ENCODE data around the gene SLC30A7.
"Not testable (repeated sequence)": the region's sequence is repeated elsewhere in the genome, so short reads cannot be mapped to it uniquely, and the experiment has no call there.

SLC30A7 gene

DNA sequence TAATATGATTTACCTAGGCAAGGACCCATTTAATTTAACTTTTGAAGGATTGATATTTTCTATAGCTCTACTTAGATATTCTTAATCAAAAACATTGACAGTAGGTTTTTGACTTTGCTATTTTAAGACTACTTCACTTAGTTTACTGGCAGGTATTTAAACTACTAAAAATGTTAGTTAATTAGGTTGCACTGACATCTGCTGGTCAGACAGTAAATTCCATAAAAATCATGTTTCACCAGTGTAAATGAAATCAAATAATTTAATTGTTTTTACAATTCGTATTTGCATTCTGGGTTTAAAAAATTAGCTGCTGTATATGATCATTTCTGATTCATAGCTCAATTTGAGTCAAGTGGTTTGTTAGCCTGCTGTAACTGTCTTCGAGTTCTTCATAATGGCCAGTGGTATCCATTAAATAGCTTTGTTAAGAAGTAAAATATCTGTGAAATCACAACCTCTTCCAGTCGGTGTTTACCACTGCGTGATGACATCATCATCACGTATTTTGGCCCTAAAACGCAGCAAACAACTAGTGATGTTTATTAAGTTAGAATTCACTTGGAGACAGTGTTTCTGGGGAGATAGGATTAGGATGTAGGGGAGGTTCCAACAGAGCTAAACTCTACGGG, 27.4 kb upstream of the SLC30A7 start:
- Histone ChIP-seq H3K9me3 (ENCODE audit: control insufficient read depth, low read depth, low read length) (no peaks in the 10 kb centered on the region), H3K4me3 (ENCODE audit: low read length) (no peak overlapping the region), H3K27ac (ENCODE audit: low read length) (no peak overlapping the region), H3K9ac (ENCODE audit: low read length) (no peak overlapping the region), H3K4me1 (ENCODE audit: control insufficient read depth, low read depth, low read length) (peaks cover 4% of the 10 kb centered on the region), H3K27me3 (ENCODE audit: control insufficient read depth, insufficient read depth, low read length) (no peaks in the 10 kb centered on the region), H3K36me3 (ENCODE audit: control insufficient read depth, low read depth, low read length) (no peaks in the 10 kb centered on the region)

DNA sequence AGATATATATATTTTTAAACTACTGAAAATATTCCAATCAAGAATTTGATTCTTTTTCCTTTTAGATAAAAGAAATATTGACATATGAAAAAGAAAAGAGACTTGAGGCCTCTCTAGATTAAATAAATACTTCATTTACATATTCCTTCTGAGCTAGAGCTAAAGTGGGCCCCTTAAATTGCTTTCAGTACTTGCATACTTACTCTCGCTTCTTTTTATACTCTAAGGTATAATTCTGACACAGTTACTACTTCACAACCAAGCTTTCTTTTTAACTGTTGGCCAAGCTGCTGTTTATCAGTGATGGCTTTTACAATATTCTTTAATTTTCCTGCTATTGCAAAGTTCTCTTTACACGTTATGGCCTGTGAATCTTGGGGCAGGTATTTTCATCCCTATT, 25.9 kb upstream of the SLC30A7 start:
- Histone ChIP-seq H3K36me3 (ENCODE audit: control insufficient read depth, low read depth, low read length) (peaks cover 9% of the 10 kb centered on the region), H3K4me1 (ENCODE audit: control insufficient read depth, low read depth, low read length) (peaks cover 4% of the 10 kb centered on the region), H3K9me3 (ENCODE audit: control insufficient read depth, low read depth, low read length) (no peaks in the 10 kb centered on the region), H3K9ac (ENCODE audit: low read length) (no peak overlapping the region), H3K27me3 (ENCODE audit: control insufficient read depth, insufficient read depth, low read length) (no peaks in the 10 kb centered on the region), H3K4me3 (ENCODE audit: low read length) (no peak overlapping the region), H3K27ac (ENCODE audit: low read length) (no peak overlapping the region)

DNA sequence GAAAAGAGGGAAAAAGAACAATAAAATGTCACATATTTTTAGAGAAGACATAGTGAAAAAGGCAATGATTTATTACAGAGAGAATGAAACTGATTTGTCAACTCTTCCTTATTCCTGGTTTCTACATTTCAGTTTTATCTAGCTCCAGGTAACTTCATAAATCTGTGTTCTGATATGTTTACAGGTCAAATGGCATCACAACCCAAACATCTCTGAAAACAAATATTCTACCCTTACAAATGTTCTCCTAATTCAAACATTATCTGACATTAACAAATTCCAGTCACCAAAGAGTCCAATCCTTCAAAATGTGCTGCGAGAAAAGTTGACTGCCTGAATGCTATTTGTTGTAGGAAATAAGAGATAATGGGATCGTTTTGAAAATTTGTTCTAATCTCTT, 21.5 kb upstream of the SLC30A7 start:
- Histone ChIP-seq H3K4me1 (ENCODE audit: control insufficient read depth, low read depth, low read length) (no peaks in the 10 kb centered on the region), H3K9ac (ENCODE audit: low read length) (no peak overlapping the region), H3K9me3 (ENCODE audit: control insufficient read depth, low read depth, low read length) (no peaks in the 10 kb centered on the region), H3K27ac (ENCODE audit: low read length) (no peak overlapping the region), H3K4me3 (ENCODE audit: low read length) (no peak overlapping the region), H3K27me3 (ENCODE audit: control insufficient read depth, insufficient read depth, low read length) (no peaks in the 10 kb centered on the region), H3K36me3 (ENCODE audit: control insufficient read depth, low read depth, low read length) (peaks cover 21% of the 10 kb centered on the region)

- no peaks in the 10 kb centered on the region for H3K9me3 ChIP-seq (ENCODE audit: control insufficient read depth, low read depth, low read length)
- H3K4me3 ChIP-seq (ENCODE audit: low read length): no peak overlapping the region
- H3K27ac ChIP-seq (ENCODE audit: low read length): no peak overlapping the region
- no peaks in the 10 kb centered on the region for H3K4me1 ChIP-seq (ENCODE audit: control insufficient read depth, low read depth, low read length)
- no peaks in the 10 kb centered on the region for H3K27me3 ChIP-seq (ENCODE audit: control insufficient read depth, insufficient read depth, low read length)
- H3K9ac ChIP-seq (ENCODE audit: low read length): no peak overlapping the region
- H3K36me3 ChIP-seq (ENCODE audit: control insufficient read depth, low read depth, low read length): peaks cover 21% of the 10 kb centered on the region
Measured at GRCh38 chr1:100875228-100875627, 20.7 kb upstream of the SLC30A7 start.

GRCh38 chr1:100876291-100876690, 19.6 kb upstream of the SLC30A7 start:
- no peaks in the 10 kb centered on the region for H3K4me1 ChIP-seq (ENCODE audit: control insufficient read depth, low read depth, low read length)
- H3K36me3 ChIP-seq (ENCODE audit: control insufficient read depth, low read depth, low read length): peaks cover 21% of the 10 kb centered on the region

GRCh38 chr1:100879422-100879821, 16.5 kb upstream of the SLC30A7 start:
- Histone ChIP-seq H3K27me3 (ENCODE audit: control insufficient read depth, insufficient read depth, low read length) (no peaks in the 10 kb centered on the region), H3K36me3 (ENCODE audit: control insufficient read depth, low read depth, low read length) (peaks cover 15% of the 10 kb centered on the region), H3K4me3 (ENCODE audit: low read length) (no peak overlapping the region), H3K9me3 (ENCODE audit: control insufficient read depth, low read depth, low read length) (no peaks in the 10 kb centered on the region), H3K27ac (ENCODE audit: low read length) (no peak overlapping the region), H3K9ac (ENCODE audit: low read length) (no peak overlapping the region), H3K4me1 (ENCODE audit: control insufficient read depth, low read depth, low read length) (no peaks in the 10 kb centered on the region)

More at GRCh38 chr1:100876291-100876690, 19.6 kb upstream of the SLC30A7 start:
- no peak overlapping the region for H3K9ac ChIP-seq (ENCODE audit: low read length)
- H3K9me3 ChIP-seq (ENCODE audit: control insufficient read depth, low read depth, low read length): no peaks in the 10 kb centered on the region
- no peak overlapping the region for H3K4me3 ChIP-seq (ENCODE audit: low read length)
- no peaks in the 10 kb centered on the region for H3K27me3 ChIP-seq (ENCODE audit: control insufficient read depth, insufficient read depth, low read length)
- no peak overlapping the region for H3K27ac ChIP-seq (ENCODE audit: low read length)

DNA sequence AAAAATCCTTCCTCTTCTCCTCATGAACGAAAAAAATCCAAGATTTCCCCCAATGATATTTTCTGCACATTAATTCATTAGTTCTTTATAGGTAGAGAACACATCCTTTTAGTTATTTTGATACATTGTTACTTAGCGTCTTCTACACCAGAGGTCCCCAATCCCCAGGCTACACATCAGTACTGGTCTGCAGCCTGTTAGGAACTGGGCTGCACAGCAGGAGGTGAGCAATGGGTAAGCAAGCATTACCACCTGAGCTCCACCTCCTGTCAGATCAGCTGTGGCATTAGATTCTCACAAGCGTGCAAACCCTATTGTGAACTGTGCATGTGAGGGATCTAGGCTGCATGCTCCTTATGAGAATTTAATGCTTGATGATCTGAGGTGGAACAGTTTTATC, 14.2 kb upstream of the SLC30A7 start:
- no peaks in the 10 kb centered on the region for H3K27me3 ChIP-seq (ENCODE audit: control insufficient read depth, insufficient read depth, low read length)
- H3K9ac ChIP-seq (ENCODE audit: low read length): no peak overlapping the region
- H3K9me3 ChIP-seq (ENCODE audit: control insufficient read depth, low read depth, low read length): no peaks in the 10 kb centered on the region
- H3K27ac ChIP-seq (ENCODE audit: low read length): no peak overlapping the region
- H3K36me3 ChIP-seq (ENCODE audit: control insufficient read depth, low read depth, low read length): peaks cover 8% of the 10 kb centered on the region
- no peaks in the 10 kb centered on the region for H3K4me1 ChIP-seq (ENCODE audit: control insufficient read depth, low read depth, low read length)
- no peak overlapping the region for H3K4me3 ChIP-seq (ENCODE audit: low read length)

GRCh38 chr1:100882698-100883097, 13.2 kb upstream of the SLC30A7 start:
- Histone ChIP-seq H3K9ac (ENCODE audit: low read length) (no peak overlapping the region), H3K9me3 (ENCODE audit: control insufficient read depth, low read depth, low read length) (no peaks in the 10 kb centered on the region), H3K36me3 (ENCODE audit: control insufficient read depth, low read depth, low read length) (no peaks in the 10 kb centered on the region), H3K4me1 (ENCODE audit: control insufficient read depth, low read depth, low read length) (no peaks in the 10 kb centered on the region), H3K27ac (ENCODE audit: low read length) (no peak overlapping the region), H3K27me3 (ENCODE audit: control insufficient read depth, insufficient read depth, low read length) (no peaks in the 10 kb centered on the region), H3K4me3 (ENCODE audit: low read length) (no peak overlapping the region)

DNA sequence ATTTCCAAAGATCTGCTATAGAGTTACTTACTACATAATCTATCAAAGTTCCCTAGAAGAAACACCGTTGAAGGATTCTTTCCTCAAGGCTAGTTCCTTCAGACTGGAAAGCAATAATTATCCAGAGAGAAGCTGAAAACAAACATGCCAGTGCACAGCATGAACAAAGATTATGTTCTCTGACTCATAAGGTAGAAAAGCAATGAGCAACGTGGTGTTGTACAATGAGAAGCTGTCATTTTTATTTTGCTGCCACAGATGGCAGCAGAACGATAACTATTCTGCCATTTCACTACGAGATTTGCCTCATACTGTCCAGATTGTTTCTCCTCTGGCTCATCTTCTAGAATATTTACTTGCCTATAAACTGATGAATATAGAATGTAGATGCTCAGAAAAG, 11.9 kb upstream of the SLC30A7 start:
- H3K9ac ChIP-seq (ENCODE audit: low read length): no peak overlapping the region
- H3K4me1 ChIP-seq (ENCODE audit: control insufficient read depth, low read depth, low read length): no peaks in the 10 kb centered on the region
- peaks cover 1% of the 10 kb centered on the region for H3K9me3 ChIP-seq (ENCODE audit: control insufficient read depth, low read depth, low read length)
- H3K36me3 ChIP-seq (ENCODE audit: control insufficient read depth, low read depth, low read length): no peaks in the 10 kb centered on the region
- no peaks in the 10 kb centered on the region for H3K27me3 ChIP-seq (ENCODE audit: control insufficient read depth, insufficient read depth, low read length)
- no peak overlapping the region for H3K27ac ChIP-seq (ENCODE audit: low read length)
- no peak overlapping the region for H3K4me3 ChIP-seq (ENCODE audit: low read length)

DNA sequence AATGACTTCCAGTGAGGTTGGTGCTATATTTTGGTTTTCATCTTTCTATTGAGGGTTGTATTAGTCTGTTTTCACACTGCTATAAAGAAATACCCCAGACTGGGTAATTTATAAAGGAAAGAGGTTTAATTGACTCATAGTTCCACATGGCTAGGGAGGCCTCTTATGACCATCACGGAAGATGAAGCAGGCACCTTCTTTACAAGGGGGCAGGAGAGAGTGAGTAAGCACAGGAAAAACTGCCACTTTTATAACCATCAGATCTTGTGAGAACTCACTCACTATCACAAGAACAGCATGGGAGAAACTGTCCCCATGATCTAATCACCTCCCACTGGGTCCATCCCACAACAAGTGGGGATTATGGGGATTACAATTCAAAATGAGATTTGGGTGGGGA, 6.9 kb upstream of the SLC30A7 start:
- H3K4me1 ChIP-seq (ENCODE audit: control insufficient read depth, low read depth, low read length); H3K27me3 ChIP-seq (ENCODE audit: control insufficient read depth, insufficient read depth, low read length); H3K27ac ChIP-seq (ENCODE audit: low read length); H3K36me3 ChIP-seq (ENCODE audit: control insufficient read depth, low read depth, low read length); H3K9ac ChIP-seq (ENCODE audit: low read length); H3K4me3 ChIP-seq (ENCODE audit: low read length): not testable (repeated sequence)
- H3K9me3 ChIP-seq (ENCODE audit: control insufficient read depth, low read depth, low read length): peaks cover 13% of the 10 kb centered on the region

- not testable (repeated sequence) for H3K9ac ChIP-seq (ENCODE audit: low read length); H3K27me3 ChIP-seq (ENCODE audit: control insufficient read depth, insufficient read depth, low read length); H3K4me1 ChIP-seq (ENCODE audit: control insufficient read depth, low read depth, low read length); H3K36me3 ChIP-seq (ENCODE audit: control insufficient read depth, low read depth, low read length); H3K4me3 ChIP-seq (ENCODE audit: low read length); H3K27ac ChIP-seq (ENCODE audit: low read length)
- H3K9me3 ChIP-seq (ENCODE audit: control insufficient read depth, low read depth, low read length): peaks cover 13% of the 10 kb centered on the region
Measured at GRCh38 chr1:100889869-100890482, 5.9 kb upstream of the SLC30A7 start.

DNA sequence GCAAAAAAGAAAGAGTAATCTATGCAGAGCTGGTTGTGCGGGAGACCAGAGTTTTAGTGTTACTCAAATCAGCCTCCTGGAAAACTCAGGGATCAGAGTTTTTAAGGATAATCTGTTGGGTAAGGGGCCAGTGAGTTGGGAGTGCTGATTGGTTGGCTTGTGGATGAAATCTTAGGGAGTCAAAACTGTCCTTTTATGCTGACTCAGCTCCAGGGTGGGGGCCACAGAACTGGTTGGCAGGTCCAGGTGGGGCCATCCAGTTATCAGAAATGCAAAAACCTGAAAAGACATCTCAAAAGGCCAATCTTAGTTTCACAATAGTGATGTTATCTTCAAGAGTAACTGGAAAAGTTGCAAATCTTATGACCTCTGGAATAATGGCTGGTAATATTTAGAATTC, 4.5 kb upstream of the SLC30A7 start:
- no peaks in the 10 kb centered on the region for H3K4me1 ChIP-seq (ENCODE audit: control insufficient read depth, low read depth, low read length)

More for the DNA sequence above, 4.5 kb upstream of the SLC30A7 start:
- Histone ChIP-seq H3K36me3 (ENCODE audit: control insufficient read depth, low read depth, low read length) (peaks cover 5% of the 10 kb centered on the region), H3K4me3 (ENCODE audit: low read length) (no peak overlapping the region), H3K9ac (ENCODE audit: low read length) (no peak overlapping the region), H3K27me3 (ENCODE audit: control insufficient read depth, insufficient read depth, low read length) (no peaks in the 10 kb centered on the region), H3K9me3 (ENCODE audit: control insufficient read depth, low read depth, low read length) (peaks cover 13% of the 10 kb centered on the region), H3K27ac (ENCODE audit: low read length) (no peak overlapping the region)
